ENCODE measurements around the gene BNC1. TPM values are rescaled to one million over a fixed set of nuclear protein-coding genes. Genes with fewer than 3 reads are reported as not detected.

The BNC1 gene
- total and polyA plus RNA-seq, 2 of the 4 experiments (the other 2 are of a cell fraction), result 0.38 to 0.54 TPM

DNA sequence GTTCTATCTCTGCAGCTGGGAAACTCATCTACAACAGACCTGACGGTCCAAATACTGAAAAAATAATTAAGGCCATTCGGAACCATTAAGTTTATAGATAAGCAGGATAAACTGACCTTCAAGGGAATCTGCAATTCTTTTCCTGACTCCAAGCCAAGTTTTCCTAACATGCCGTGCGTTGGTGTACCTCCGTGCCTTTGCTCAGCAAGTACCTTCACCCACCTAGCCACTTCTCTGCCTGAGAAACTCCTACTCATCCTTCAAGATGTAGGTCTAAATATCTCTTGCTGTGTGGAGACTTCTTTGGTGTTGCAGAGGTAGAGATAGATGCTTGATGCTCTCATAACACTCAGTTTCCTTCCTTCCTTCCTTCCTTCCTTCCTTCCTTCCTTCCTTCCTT lies 24.2 kb upstream of the BNC1 start:
- dilution Hi-C loops (cut with HindIII; ENCODE audit: low sequenced_read_pairs, unreplicated experiment), result no loop called here
- CTCF ChIA-PET, result interaction anchor here (0.6 to 1.1 kb wide), 2 partner anchors 30 to 112 kb away, joined by 3 to 5 read pairs; no protein-coding TSS in a partner anchor

More for the DNA sequence above, 24.2 kb upstream of the BNC1 start:
- no peaks in the 10 kb centered on the region for H3K9me3 ChIP-seq (ENCODE audit: control insufficient read depth, insufficient read depth, low read length)
- H3K79me1 ChIP-seq (ENCODE audit: low read depth in 1 of 2, low read length in 2 of 2), result no peaks in the 10 kb centered on the region
- intact Hi-C loops (cut with micrococcal nuclease), result no loop called here
- no peak overlapping the region for H2BK20ac ChIP-seq (ENCODE audit: low read depth, low read length)
- no peak overlapping the region for H2AK9ac ChIP-seq (replicated peaks; ENCODE audit: low read depth, low read length, poor library complexity)
- H3K27ac ChIP-seq (ENCODE audit: insufficient read depth, low read length), result no peak overlapping the region
- 0 out of 2 replicates have a peak, but pooled peaks cover 4% of the 10 kb centered on the region for H3K9me1 ChIP-seq (ENCODE audit: insufficient read depth, low read length)
- no peak overlapping the region for H2AK5ac ChIP-seq (ENCODE audit: low read depth, low read length)
- no peak overlapping the region for H2BK15ac ChIP-seq (ENCODE audit: low read depth, low read length)
- no peak overlapping the region for H2BK120ac ChIP-seq (ENCODE audit: low read depth, low read length)
- H4K5ac ChIP-seq (ENCODE audit: low read depth, low read length), result no peak overlapping the region
- TF ChIP-seq RFX5 (IDR thresholded peaks at IDR 0.05; ENCODE audit: low read depth, low read length) (no peak), POLR2A (IDR thresholded peaks at IDR 0.05; ENCODE audit: low read depth, low read length) (no peak), MAFK (IDR thresholded peaks at IDR 0.05; ENCODE audit: low read depth, low read length) (no peak), CHD1 (IDR thresholded peaks at IDR 0.05; ENCODE audit: low read depth, low read length) (no peak), SMC3 (IDR thresholded peaks at IDR 0.05; ENCODE audit: low read depth, low read length) (no peak), USF2 (IDR thresholded peaks at IDR 0.05; ENCODE audit: low read depth, low read length) (no peak), FOS (IDR thresholded peaks at IDR 0.05; ENCODE audit: low read depth, low read length) (no peak), MAZ (IDR thresholded peaks at IDR 0.05; ENCODE audit: borderline replicate concordance, low read depth, low read length) (no peak), MXI1 (IDR thresholded peaks at IDR 0.05; ENCODE audit: borderline replicate concordance, low read depth, low read length) (no peak), BHLHE40 (IDR thresholded peaks at IDR 0.05; ENCODE audit: low read depth, low read length) (no peak), CEBPB (IDR thresholded peaks at IDR 0.05; ENCODE audit: low read depth, low read length) (no peak), RAD21 (IDR thresholded peaks at IDR 0.05; ENCODE audit: low read length) (no peak), RCOR1 (IDR thresholded peaks at IDR 0.05; ENCODE audit: insufficient replicate concordance, low read length) (no peak), NFE2L2 (IDR thresholded peaks at IDR 0.05; ENCODE audit: low read depth, low read length) (no peak)
- TF ChIP-seq, protein P1, sequence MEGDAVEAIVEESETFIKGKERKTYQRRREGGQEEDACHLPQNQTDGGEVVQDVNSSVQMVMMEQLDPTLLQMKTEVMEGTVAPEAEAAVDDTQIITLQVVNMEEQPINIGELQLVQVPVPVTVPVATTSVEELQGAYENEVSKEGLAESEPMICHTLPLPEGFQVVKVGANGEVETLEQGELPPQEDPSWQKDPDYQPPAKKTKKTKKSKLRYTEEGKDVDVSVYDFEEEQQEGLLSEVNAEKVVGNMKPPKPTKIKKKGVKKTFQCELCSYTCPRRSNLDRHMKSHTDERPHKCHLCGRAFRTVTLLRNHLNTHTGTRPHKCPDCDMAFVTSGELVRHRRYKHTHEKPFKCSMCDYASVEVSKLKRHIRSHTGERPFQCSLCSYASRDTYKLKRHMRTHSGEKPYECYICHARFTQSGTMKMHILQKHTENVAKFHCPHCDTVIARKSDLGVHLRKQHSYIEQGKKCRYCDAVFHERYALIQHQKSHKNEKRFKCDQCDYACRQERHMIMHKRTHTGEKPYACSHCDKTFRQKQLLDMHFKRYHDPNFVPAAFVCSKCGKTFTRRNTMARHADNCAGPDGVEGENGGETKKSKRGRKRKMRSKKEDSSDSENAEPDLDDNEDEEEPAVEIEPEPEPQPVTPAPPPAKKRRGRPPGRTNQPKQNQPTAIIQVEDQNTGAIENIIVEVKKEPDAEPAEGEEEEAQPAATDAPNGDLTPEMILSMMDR (conservative IDR thresholded peaks at IDR 0.05; ENCODE audit: low read depth, low read length), result no peak
- TF ChIP-seq, protein P2, sequence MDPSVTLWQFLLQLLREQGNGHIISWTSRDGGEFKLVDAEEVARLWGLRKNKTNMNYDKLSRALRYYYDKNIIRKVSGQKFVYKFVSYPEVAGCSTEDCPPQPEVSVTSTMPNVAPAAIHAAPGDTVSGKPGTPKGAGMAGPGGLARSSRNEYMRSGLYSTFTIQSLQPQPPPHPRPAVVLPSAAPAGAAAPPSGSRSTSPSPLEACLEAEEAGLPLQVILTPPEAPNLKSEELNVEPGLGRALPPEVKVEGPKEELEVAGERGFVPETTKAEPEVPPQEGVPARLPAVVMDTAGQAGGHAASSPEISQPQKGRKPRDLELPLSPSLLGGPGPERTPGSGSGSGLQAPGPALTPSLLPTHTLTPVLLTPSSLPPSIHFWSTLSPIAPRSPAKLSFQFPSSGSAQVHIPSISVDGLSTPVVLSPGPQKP (IDR thresholded peaks at IDR 0.05; ENCODE audit: borderline replicate concordance, low read depth, low read length), result no peak
- no peak overlapping the region for H4K91ac ChIP-seq (ENCODE audit: insufficient read depth, low read depth, low read length)
- no peak overlapping the region for H3K18ac ChIP-seq (ENCODE audit: low read depth, low read length)
- no peak overlapping the region for H4K8ac ChIP-seq (ENCODE audit: low read depth in 2 of 2, low read length in 2 of 2)
- no peak overlapping the region for H2BK5ac ChIP-seq (ENCODE audit: low read depth, low read length, poor library complexity, severe bottlenecking)
- no peaks in the 10 kb centered on the region for H3K36me3 ChIP-seq (ENCODE audit: control insufficient read depth, insufficient read depth, low read length)
- H3K56ac ChIP-seq (ENCODE audit: extremely low read depth, insufficient read depth, low read length), result no peak overlapping the region
- POLR2A ChIA-PET (ENCODE audit: unreplicated experiment), result no interaction called here
- no TSS peak for BruUV-seq (replicated peaks)
- no peaks in the 10 kb centered on the region for H4K20me1 ChIP-seq (ENCODE audit: insufficient read depth, low read length)
- no peak overlapping the region for H3K9ac ChIP-seq (ENCODE audit: low read depth, low read length)
- no peak overlapping the region for H3K23ac ChIP-seq (ENCODE audit: low read depth, low read length)
- no peak overlapping the region for H3K4me2 ChIP-seq (ENCODE audit: low read depth, low read length)
- in situ Hi-C loops (cut with MboI; ENCODE audit: low sequenced_read_pairs), result no loop called here
- no peak overlapping the region for H3K4me3 ChIP-seq (ENCODE audit: insufficient read depth, low read depth, low read length)
- WGBS, 2 experiments (ENCODE audit: extremely low coverage in 2 of 2, insufficient read length in 1 of 2), result no CpG with 5 or more reads among the region's 5 CpGs
- DNase-seq, result no peak
- H3K14ac ChIP-seq (replicated peaks; ENCODE audit: low read depth, low read length), result no peak overlapping the region
- peaks cover 8% of the 10 kb centered on the region; the same call in 1 of the 2 replicates for H3K4me1 ChIP-seq (ENCODE audit: control insufficient read depth, insufficient read depth, low read length)
- no peak overlapping the region for H3K4ac ChIP-seq (ENCODE audit: low read depth, low read length)
- H2AFZ ChIP-seq (replicated peaks; ENCODE audit: low read length, poor library complexity), result no peak overlapping the region
- H3K27me3 ChIP-seq (ENCODE audit: control insufficient read depth, insufficient read depth, low read length), result no peaks in the 10 kb centered on the region; the same call in 1 of the 2 replicates
- no peak for ATAC-seq (ENCODE audit: low read depth)

Measured in IMR-90 (cell line).